Erythroblast (primary cell): Measurements from ENCODE around the gene RPS27L.

Experiments used
- DNase-seq, 2 experiments: peaks; one replicate each; lab custom pipeline; 2025; lab: John Stamatoyannopoulos, UW
- GATA1 ChIP-seq: IDR thresholded peaks from 2 replicates; pipeline ENCODE4 v1.6.1; 2011; ENCODE audit warnings: low read depth, mild to moderate bottlenecking, control low read depth, low read length, moderate library complexity
- POLR2A ChIP-seq: IDR thresholded peaks from 2 replicates; pipeline ENCODE4 v1.6.1; 2011; ENCODE audit warnings: mild to moderate bottlenecking, low read length

The RPS27L gene

DNA sequence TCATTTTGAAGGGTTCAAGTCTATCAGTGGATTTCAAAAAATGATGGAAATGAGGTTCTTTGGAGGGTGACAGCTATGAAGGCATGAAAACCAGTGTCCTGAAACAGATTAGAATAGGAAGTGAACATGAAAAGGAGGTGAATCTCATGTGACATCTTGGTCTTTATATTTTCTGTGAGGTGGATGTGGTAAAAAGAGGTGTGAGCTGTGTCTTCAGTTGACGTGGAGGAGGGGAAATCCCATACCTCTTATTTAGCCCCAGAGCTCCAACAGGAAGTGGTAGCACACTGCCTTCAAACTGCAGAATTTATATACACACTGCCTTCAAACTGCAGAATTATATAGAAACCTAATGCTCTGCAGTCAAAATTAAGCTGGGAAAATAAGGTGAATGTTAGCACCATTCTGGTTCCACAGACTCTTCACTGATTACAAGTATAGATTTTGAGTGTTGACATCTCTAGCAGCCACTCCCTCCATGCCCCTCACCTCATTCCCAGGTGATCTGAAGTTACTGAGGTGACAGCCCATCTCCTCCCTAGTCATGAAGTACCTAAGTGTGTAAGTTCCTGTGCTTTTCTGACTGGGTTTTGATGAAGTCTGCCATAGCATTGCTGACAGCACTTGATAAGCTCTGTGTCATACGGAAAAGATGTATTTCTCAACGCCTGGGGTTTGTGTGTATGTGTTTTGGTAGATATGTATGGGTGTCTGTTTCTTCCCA, 34.8 kb upstream of the RPS27L start:
- TF ChIP-seq GATA1, result no peak
- TF ChIP-seq POLR2A, result peak; percentile 73
- peak; percentile 93 for DNase-seq

DNA sequence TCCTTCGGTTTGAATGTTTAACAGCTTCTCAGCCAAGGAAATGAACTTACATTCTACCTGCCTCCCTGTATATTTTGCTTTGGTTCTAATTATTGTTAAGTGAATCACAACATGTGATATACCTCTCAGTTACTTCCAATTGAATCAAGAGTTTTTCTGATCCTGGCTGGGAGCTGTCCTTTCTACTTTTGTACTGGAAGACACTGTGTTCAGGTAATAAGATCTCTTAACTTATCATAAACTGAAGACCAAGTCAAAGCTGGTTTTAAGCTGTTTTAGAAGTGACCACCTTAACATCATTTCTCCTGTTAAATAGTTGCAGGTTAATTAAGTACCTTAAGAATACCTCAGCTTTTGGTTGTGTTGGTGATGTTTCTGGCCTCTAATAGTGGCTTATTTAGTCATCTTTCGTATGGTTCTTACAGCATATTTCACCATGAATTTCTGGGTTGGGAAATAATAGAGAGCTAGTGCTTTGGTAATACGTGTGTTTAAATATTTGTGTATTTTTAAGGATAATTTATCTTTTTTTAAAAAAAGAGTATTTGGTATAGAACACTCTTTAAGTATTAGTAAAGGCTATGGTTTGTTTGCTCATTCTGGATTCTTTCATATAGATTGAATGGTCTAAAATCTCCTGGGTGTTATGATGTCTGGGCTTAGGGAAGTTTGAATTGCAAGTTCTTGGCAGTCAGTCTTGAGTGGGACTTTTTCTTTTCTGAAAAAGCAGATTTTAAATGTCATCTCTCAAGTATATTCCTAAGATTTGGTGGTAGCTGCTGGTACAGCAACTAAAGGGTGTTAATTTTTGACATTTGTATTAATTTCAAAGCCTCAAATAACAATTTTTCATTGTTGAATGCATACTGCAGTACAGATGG, 33.7 kb upstream of the RPS27L start:
- TF ChIP-seq POLR2A (no peak), GATA1 (no peak)

GRCh38 chr15:63189941-63190768, 32.9 kb upstream of the RPS27L start:
- TF ChIP-seq GATA1 (no peak), POLR2A (no peak)
- peak; percentile 42 to 76 for DNase-seq

More for the DNA sequence above, 33.7 kb upstream of the RPS27L start:
- peak; percentile 42 to 78 for DNase-seq

GRCh38 chr15:63188926-63189871, 31.9 kb upstream of the RPS27L start, which contains the start of gene RAB8B:
Gene RAB8B, plus strand, starts transcription at chr15:63189606. Its CDS starts 19 bp downstream, at chr15:63189625.
- peak; percentile 98 to 99 for DNase-seq
- TF ChIP-seq POLR2A (no peak), GATA1 (no peak)

DNA sequence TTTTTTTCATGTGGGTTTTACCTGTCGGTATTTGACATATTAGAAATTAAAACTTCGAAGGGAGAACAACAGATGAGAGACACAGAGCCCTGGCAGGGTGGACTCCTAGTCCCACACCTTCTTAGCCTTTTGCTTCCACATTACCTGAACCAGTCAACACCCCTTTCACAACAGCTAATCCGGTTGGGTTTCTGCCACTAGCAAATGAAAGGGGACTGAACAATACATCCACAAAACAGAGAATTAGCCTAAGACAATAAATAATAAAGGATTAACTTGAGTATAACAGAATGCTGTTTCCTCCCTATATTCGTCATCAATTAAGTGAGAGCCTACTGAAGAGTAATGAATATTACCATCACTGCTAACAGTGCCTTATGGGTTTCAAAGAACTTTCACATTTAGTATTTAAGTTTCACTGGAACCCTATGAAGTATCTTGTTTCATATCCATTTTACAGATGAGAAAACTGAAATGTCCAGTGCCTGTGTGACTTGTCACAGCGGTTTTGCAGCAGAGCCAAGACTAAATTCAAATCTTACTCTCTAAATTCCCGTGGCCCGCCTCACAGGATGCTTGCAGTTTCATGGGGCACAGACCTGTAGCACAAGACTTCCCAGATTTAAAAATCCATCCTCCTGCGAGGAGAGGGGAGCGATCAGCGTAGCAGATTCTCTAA, 31.1 kb upstream of the RPS27L start:
- TF ChIP-seq POLR2A, result no peak
- TF ChIP-seq GATA1, result no peak
- DNase-seq, result peak in 1 of 2 experiments; percentile 50

DNA sequence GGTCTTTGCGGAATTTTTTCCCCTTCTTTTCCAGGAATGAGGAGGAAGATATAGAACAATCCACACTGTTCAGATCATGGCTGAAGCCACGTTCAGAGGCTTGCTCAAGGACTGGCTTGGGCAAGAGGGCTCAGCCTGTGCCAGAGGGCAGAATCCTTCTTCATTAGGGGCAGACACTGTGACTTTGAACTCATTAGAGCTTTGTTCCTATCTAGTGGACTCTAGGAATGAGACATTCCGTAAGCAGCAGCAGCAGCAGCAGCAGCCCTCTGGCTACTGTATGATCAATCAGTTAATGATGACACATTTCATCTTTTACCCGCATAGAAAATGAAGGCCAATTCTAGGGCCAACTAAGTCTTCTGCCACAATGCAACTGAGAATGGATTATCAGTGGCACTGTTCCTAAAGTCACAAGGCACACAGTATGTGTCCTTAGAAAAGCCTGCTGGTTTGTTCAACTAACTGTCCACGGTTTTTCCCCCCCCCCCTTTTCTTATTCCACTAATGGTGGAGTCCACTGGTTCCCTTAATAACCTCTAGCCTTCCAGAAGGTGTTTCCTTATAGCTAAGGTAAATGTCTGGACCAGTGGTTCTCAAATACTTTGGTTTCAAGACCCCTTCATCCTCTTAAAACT, 30.4 kb upstream of the RPS27L start:
- DNase-seq, result no peak
- TF ChIP-seq GATA1, result no peak

DNA sequence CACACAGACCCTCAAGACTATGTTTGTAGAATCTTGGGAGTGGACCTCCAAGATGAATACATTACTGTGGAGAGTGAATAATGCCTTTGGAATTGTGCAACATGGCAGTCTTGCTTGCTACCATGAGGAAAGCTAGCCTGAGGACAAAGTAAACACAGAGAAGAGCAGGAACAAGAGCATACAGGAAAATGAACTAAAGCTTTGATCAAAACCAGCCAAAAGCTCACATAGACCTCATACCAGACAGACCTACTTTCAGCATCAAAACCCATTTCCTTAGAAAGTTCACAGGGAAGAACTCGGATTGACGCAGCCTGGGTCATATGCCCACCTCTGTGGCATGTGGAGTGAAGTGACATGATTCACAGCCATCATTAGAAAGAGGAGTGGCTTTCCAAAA, 28.8 kb upstream of the RPS27L start:
- no peak for DNase-seq
- no peak for TF ChIP-seq GATA1
- no peak for TF ChIP-seq POLR2A

- peak; percentile 35 to 46 for DNase-seq
- TF ChIP-seq POLR2A, result no peak
- no peak for TF ChIP-seq GATA1
Measured at GRCh38 chr15:63185206-63185605, 27.9 kb upstream of the RPS27L start.

GRCh38 chr15:63181648-63182047, 24.4 kb upstream of the RPS27L start:
- no peak for DNase-seq
- TF ChIP-seq POLR2A (no peak), GATA1 (no peak)

GRCh38 chr15:63180746-63181145, 23.5 kb upstream of the RPS27L start:
- no peak for TF ChIP-seq POLR2A
- TF ChIP-seq GATA1, result no peak

GRCh38 chr15:63178034-63178433, 20.8 kb upstream of the RPS27L start:
- TF ChIP-seq POLR2A (no peak), GATA1 (no peak)
- DNase-seq, result no peak

More at GRCh38 chr15:63180746-63181145, 23.5 kb upstream of the RPS27L start:
- DNase-seq, result no peak

DNA sequence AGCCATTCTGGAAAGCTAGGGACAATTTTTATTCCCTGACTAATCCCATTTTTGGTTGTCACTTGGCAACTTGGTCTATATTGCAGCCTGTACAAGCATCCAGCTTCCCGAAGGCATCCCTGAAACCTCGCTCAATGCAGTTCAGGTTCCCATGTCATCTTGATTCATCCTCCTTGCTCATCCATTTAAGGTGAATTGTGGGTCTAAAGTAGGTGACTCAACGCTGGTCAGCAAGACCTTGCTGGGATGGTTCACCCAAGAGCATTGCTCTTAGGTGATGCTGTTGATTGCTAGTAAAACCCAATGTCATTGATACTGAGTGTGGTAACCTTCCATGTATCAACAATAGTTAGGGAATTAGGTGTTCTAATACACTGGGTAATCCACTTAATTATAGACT, 19.0 kb upstream of the RPS27L start:
- DNase-seq, result no peak
- no peak for TF ChIP-seq POLR2A
- no peak for TF ChIP-seq GATA1
